ENCODE results near the gene ANKS1B.
A peak's percentile ranks its signal among the peaks of the same experiment; 100 is the strongest.

Gene ANKS1B

DNA sequence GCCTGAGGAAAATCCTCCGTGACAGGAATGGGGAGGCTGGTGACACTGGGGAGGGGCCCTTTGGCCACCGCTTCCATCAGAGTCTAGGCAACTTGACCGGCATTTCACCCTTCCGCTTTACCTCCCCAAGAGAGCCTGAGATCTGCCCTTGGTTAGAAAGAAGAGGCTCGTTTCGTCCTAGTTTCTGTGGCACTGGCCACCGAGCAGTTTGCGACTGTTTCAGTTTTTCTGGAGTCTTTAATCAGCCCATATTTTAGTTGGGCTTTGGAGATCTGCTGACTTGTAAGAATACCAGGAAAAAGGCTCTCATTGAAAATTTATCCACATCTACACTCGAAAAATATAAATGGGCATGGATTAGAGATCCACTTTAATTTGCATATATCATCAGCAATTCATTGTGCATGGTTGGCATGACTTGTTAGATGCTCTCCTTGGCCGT is 414 bp upstream of the ANKS1B start:
- TF ChIP-seq, protein P1, sequence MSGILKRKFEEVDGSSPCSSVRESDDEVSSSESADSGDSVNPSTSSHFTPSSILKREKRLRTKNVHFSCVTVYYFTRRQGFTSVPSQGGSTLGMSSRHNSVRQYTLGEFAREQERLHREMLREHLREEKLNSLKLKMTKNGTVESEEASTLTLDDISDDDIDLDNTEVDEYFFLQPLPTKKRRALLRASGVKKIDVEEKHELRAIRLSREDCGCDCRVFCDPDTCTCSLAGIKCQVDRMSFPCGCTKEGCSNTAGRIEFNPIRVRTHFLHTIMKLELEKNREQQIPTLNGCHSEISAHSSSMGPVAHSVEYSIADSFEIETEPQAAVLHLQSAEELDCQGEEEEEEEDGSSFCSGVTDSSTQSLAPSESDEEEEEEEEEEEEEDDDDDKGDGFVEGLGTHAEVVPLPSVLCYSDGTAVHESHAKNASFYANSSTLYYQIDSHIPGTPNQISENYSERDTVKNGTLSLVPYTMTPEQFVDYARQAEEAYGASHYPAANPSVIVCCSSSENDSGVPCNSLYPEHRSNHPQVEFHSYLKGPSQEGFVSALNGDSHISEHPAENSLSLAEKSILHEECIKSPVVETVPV (CRISPR knock-in tag; IDR thresholded peaks at IDR 0.05), result no peak
- TF ChIP-seq BACH2 (CRISPR knock-in tag; IDR thresholded peaks at IDR 0.05; ENCODE audit: borderline replicate concordance), result no peak
- TF ChIP-seq ISL1 (CRISPR knock-in tag; IDR thresholded peaks at IDR 0.05), result no peak
- no peak for TF ChIP-seq CSDC2 (CRISPR knock-in tag; IDR thresholded peaks at IDR 0.05)
- TF ChIP-seq OSR1 (CRISPR knock-in tag; IDR thresholded peaks at IDR 0.05), result no peak
- no peak for TF ChIP-seq PPARA (CRISPR knock-in tag; IDR thresholded peaks at IDR 0.05; ENCODE audit: borderline replicate concordance)
- TF ChIP-seq ZFP30 (CRISPR knock-in tag; IDR thresholded peaks at IDR 0.05), result no peak
- no peak for TF ChIP-seq ARNTL (CRISPR knock-in tag; IDR thresholded peaks at IDR 0.05; ENCODE audit: borderline replicate concordance, low read depth)
- TF ChIP-seq, protein P2, sequence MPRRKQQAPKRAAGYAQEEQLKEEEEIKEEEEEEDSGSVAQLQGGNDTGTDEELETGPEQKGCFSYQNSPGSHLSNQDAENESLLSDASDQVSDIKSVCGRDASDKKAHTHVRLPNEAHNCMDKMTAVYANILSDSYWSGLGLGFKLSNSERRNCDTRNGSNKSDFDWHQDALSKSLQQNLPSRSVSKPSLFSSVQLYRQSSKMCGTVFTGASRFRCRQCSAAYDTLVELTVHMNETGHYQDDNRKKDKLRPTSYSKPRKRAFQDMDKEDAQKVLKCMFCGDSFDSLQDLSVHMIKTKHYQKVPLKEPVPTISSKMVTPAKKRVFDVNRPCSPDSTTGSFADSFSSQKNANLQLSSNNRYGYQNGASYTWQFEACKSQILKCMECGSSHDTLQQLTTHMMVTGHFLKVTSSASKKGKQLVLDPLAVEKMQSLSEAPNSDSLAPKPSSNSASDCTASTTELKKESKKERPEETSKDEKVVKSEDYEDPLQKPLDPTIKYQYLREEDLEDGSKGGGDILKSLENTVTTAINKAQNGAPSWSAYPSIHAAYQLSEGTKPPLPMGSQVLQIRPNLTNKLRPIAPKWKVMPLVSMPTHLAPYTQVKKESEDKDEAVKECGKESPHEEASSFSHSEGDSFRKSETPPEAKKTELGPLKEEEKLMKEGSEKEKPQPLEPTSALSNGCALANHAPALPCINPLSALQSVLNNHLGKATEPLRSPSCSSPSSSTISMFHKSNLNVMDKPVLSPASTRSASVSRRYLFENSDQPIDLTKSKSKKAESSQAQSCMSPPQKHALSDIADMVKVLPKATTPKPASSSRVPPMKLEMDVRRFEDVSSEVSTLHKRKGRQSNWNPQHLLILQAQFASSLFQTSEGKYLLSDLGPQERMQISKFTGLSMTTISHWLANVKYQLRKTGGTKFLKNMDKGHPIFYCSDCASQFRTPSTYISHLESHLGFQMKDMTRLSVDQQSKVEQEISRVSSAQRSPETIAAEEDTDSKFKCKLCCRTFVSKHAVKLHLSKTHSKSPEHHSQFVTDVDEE (CRISPR knock-in tag; IDR thresholded peaks at IDR 0.05), result no peak
- TF ChIP-seq ZNF70 (CRISPR knock-in tag; IDR thresholded peaks at IDR 0.05), result no peak
- TF ChIP-seq TOX (CRISPR knock-in tag; IDR thresholded peaks at IDR 0.05; ENCODE audit: borderline replicate concordance), result no peak
- peak; percentile 68 for ATAC-seq

DNA sequence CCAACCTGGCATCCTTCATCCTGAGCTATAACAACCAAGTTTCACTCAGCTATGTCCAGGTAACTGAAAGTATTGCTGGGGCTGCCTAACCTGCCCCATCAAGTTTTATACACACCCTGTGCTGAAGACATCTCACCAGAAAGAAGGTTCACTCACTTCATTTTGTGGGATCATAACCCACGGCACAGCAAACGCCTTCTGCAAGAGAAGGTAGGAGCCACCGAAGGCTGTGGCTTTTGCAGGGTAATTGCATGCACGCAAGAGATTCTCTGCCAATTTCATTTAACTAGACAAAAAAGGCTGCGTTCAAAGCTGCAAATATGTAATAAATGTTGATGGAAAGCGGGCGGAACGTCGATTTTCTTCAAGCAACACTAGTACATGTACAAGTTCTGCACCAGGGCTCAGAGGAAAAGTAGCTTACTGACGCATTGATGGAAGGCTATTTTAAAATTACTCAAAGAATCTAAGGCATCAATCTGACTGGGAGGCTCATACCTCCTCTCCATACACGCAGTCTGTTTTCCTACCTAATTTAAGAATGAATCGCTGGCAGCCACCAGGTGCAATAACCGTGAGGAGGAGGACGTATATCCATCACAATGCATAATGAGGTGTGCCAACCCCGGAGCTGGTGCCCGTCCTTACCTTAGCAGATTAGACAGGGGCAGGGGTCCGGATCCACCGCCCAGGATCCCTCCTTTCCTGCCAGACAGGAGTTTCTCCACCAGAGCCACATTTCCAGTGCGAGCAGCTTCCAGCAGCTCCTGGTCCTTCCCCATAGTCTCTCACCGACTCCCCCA is 1.1 kb downstream of the ANKS1B start:
- peak; percentile 48 for ATAC-seq
- TF ChIP-seq OSR1 (CRISPR knock-in tag; IDR thresholded peaks at IDR 0.05) (no peak), PPARA (CRISPR knock-in tag; IDR thresholded peaks at IDR 0.05; ENCODE audit: borderline replicate concordance) (no peak), ZNF565 (CRISPR knock-in tag; conservative IDR thresholded peaks at IDR 0.05; ENCODE audit: low read depth) (no peak), ZFP3 (CRISPR knock-in tag; IDR thresholded peaks at IDR 0.05) (no peak), GLIS3 (CRISPR knock-in tag; IDR thresholded peaks at IDR 0.05) (no peak), SNAI2 (CRISPR knock-in tag; IDR thresholded peaks at IDR 0.05) (no peak), ZNF70 (CRISPR knock-in tag; IDR thresholded peaks at IDR 0.05) (no peak), ZC3H10 (CRISPR knock-in tag; IDR thresholded peaks at IDR 0.05) (no peak), TOX (CRISPR knock-in tag; IDR thresholded peaks at IDR 0.05; ENCODE audit: borderline replicate concordance) (no peak), ZFP30 (CRISPR knock-in tag; IDR thresholded peaks at IDR 0.05) (no peak), ISL1 (CRISPR knock-in tag; IDR thresholded peaks at IDR 0.05) (no peak), TCF4 (CRISPR knock-in tag; IDR thresholded peaks at IDR 0.05; ENCODE audit: borderline replicate concordance) (no peak), ESRRG (CRISPR knock-in tag; IDR thresholded peaks at IDR 0.05) (no peak), ZNF8 (CRISPR knock-in tag; IDR thresholded peaks at IDR 0.05) (no peak), CSDC2 (CRISPR knock-in tag; IDR thresholded peaks at IDR 0.05) (no peak)
- TF ChIP-seq, protein P3, sequence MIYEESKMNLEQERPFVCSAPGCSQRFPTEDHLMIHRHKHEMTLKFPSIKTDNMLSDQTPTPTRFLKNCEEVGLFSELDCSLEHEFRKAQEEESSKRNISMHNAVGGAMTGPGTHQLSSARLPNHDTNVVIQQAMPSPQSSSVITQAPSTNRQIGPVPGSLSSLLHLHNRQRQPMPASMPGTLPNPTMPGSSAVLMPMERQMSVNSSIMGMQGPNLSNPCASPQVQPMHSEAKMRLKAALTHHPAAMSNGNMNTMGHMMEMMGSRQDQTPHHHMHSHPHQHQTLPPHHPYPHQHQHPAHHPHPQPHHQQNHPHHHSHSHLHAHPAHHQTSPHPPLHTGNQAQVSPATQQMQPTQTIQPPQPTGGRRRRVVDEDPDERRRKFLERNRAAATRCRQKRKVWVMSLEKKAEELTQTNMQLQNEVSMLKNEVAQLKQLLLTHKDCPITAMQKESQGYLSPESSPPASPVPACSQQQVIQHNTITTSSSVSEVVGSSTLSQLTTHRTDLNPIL (CRISPR knock-in tag; IDR thresholded peaks at IDR 0.05; ENCODE audit: low read depth), result no peak
- TF ChIP-seq, protein P4, sequence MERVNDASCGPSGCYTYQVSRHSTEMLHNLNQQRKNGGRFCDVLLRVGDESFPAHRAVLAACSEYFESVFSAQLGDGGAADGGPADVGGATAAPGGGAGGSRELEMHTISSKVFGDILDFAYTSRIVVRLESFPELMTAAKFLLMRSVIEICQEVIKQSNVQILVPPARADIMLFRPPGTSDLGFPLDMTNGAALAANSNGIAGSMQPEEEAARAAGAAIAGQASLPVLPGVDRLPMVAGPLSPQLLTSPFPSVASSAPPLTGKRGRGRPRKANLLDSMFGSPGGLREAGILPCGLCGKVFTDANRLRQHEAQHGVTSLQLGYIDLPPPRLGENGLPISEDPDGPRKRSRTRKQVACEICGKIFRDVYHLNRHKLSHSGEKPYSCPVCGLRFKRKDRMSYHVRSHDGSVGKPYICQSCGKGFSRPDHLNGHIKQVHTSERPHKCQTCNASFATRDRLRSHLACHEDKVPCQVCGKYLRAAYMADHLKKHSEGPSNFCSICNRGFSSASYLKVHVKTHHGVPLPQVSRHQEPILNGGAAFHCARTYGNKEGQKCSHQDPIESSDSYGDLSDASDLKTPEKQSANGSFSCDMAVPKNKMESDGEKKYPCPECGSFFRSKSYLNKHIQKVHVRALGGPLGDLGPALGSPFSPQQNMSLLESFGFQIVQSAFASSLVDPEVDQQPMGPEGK (CRISPR knock-in tag; IDR thresholded peaks at IDR 0.05; ENCODE audit: borderline replicate concordance), result no peak
- TF ChIP-seq, protein P1 (CRISPR knock-in tag; IDR thresholded peaks at IDR 0.05), result no peak
- TF ChIP-seq, protein P5, sequence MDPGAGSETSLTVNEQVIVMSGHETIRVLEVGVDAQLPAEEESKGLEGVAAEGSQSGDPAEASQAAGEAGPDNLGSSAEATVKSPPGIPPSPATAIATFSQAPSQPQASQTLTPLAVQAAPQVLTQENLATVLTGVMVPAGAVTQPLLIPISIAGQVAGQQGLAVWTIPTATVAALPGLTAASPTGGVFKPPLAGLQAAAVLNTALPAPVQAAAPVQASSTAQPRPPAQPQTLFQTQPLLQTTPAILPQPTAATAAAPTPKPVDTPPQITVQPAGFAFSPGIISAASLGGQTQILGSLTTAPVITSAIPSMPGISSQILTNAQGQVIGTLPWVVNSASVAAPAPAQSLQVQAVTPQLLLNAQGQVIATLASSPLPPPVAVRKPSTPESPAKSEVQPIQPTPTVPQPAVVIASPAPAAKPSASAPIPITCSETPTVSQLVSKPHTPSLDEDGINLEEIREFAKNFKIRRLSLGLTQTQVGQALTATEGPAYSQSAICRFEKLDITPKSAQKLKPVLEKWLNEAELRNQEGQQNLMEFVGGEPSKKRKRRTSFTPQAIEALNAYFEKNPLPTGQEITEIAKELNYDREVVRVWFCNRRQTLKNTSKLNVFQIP (CRISPR knock-in tag; IDR thresholded peaks at IDR 0.05; ENCODE audit: borderline replicate concordance, low read depth), result no peak
